HuH-7.5 (cell line): ENCODE data around the gene RAB44.

Experiments
- DNase-seq: peaks from one replicate; pipeline ENCODE4 v3.0.0; 2011; ENCODE audit warnings: low spot score

Gene RAB44

GRCh38 chr6:36733300-36733699 is 35.7 kb downstream of the RAB44 start:
- DNase-seq, result no peak

GRCh38 chr6:36734486-36735060 is 36.9 kb downstream of the RAB44 start:
- DNase-seq, result no peak

- DNase-seq, result no peak
Measured at GRCh38 chr6:36735110-36736071, 37.8 kb downstream of the RAB44 start.

- DNase-seq, result no peak
Measured at GRCh38 chr6:36737043-36737785, 39.6 kb downstream of the RAB44 start.

GRCh38 chr6:36738108-36738507 is 40.5 kb downstream of the RAB44 start:
- DNase-seq, result no peak

GRCh38 chr6:36739947-36740817 is 42.6 kb downstream of the RAB44 start:
- no peak for DNase-seq

GRCh38 chr6:36740818-36741179 is 43.2 kb downstream of the RAB44 start:
- no peak for DNase-seq

GRCh38 chr6:36742146-36742545 is 44.5 kb downstream of the RAB44 start:
- no peak for DNase-seq

GRCh38 chr6:36743032-36743431 is 45.4 kb downstream of the RAB44 start:
- peak; percentile 35 for DNase-seq

- DNase-seq, result no peak
Measured at GRCh38 chr6:36743538-36744303, 46.1 kb downstream of the RAB44 start.

GRCh38 chr6:36744304-36744673 is 46.7 kb downstream of the RAB44 start:
- DNase-seq, result no peak

GRCh38 chr6:36745283-36745682 is 47.7 kb downstream of the RAB44 start:
- DNase-seq, result no peak

- no peak for DNase-seq
Measured at GRCh38 chr6:36745836-36746235, 48.2 kb downstream of the RAB44 start.

- DNase-seq, result no peak
Measured at GRCh38 chr6:36746251-36746650, 48.6 kb downstream of the RAB44 start.

- no peak for DNase-seq
Measured at GRCh38 chr6:36749829-36750489, 52.3 kb downstream of the RAB44 start.

- DNase-seq, result no peak
Measured at GRCh38 chr6:36751091-36751490, 53.5 kb downstream of the RAB44 start.

GRCh38 chr6:36751833-36752186 is 54.2 kb downstream of the RAB44 start:
- DNase-seq, result no peak

GRCh38 chr6:36752187-36752885 is 54.7 kb downstream of the RAB44 start:
- no peak for DNase-seq

- no peak for DNase-seq
Measured at GRCh38 chr6:36752886-36753506, 55.4 kb downstream of the RAB44 start.
